ENCODE measurements around the gene NUB1.
"Not testable (repeated sequence)": the region's sequence is repeated elsewhere in the genome, so short reads cannot be mapped to it uniquely, and the experiment has no call there.

Gene NUB1, protein sequence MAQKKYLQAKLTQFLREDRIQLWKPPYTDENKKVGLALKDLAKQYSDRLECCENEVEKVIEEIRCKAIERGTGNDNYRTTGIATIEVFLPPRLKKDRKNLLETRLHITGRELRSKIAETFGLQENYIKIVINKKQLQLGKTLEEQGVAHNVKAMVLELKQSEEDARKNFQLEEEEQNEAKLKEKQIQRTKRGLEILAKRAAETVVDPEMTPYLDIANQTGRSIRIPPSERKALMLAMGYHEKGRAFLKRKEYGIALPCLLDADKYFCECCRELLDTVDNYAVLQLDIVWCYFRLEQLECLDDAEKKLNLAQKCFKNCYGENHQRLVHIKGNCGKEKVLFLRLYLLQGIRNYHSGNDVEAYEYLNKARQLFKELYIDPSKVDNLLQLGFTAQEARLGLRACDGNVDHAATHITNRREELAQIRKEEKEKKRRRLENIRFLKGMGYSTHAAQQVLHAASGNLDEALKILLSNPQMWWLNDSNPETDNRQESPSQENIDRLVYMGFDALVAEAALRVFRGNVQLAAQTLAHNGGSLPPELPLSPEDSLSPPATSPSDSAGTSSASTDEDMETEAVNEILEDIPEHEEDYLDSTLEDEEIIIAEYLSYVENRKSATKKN

GRCh38 chr7:151341357-151342101 lies at the start of gene NUB1:
TSS of gene NUB1 (plus strand) at chr7:151341812. CDS start at chr7:151345350, 3,538 bp downstream.
- Mint-ChIP-seq H3K36me3 (ENCODE audit: low read depth) (peaks cover 27% of the 10 kb centered on the region), H3K4me3 (peak within 1 kb of the TSS; percentile 82), H3K9me3 (peaks cover 3% of the 10 kb centered on the region), H3K27me3 (no peaks in the 10 kb centered on the region), H3K4me1 (ENCODE audit: low read depth) (peaks cover 52% of the 10 kb centered on the region), H3K27ac (peak within 1 kb of the TSS; percentile 94)
- peak; percentile 98 for DNase-seq

GRCh38 chr7:151292850-151293249 lies 48.8 kb upstream of the NUB1 start:
- H3K4me3 Mint-ChIP-seq, result no peak overlapping the region
- DNase-seq, result no peak
- no peak overlapping the region for H3K27ac Mint-ChIP-seq
- peaks cover 6% of the 10 kb centered on the region for H3K27me3 Mint-ChIP-seq
- H3K9me3 Mint-ChIP-seq, result no peaks in the 10 kb centered on the region
- H3K36me3 Mint-ChIP-seq (ENCODE audit: low read depth), result no peaks in the 10 kb centered on the region
- no peaks in the 10 kb centered on the region for H3K4me1 Mint-ChIP-seq (ENCODE audit: low read depth)

DNA sequence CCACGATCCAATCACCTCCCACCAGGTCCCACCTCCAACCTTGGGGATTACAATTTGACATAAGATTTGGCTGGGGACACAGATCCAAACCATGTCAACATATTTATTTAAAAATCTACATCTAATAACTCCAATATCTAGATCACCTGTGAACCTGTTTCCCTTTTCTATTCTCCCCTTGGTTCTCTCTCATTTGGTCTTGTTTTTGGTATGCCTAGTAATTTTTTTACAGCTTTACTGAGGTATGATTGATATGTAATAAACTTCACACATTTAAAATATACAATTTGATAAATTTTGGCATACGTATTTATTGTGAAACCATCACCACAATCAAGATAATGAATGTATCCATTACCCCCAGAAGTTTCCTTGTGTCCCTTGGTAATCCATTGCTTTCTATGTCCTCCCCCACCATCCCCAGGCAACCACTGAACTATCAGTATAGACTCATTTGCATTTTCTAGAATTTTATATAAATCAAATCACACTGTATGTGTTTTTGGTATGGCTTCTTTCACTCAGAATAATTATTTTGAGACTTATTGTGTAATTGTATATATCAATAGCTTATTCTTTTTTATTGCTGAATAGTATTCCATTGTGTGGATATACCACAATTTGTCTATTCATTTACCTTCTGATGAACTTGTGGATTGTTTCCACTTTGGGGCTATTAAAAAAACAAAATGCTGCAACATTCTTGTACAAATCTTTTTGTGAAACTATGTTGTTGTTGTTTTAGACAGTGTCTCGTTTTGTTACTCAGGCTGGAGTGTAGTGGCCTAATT lies 45.2 kb upstream of the NUB1 start:
- peaks cover 6% of the 10 kb centered on the region for H3K27me3 Mint-ChIP-seq
- no peak overlapping the region for H3K4me3 Mint-ChIP-seq
- H3K4me1 Mint-ChIP-seq (ENCODE audit: low read depth), result no peaks in the 10 kb centered on the region
- H3K9me3 Mint-ChIP-seq, result no peaks in the 10 kb centered on the region
- no peak overlapping the region for H3K27ac Mint-ChIP-seq
- DNase-seq, result no peak
- no peaks in the 10 kb centered on the region for H3K36me3 Mint-ChIP-seq (ENCODE audit: low read depth)

- Mint-ChIP-seq H3K27me3 (peaks cover 23% of the 10 kb centered on the region), H3K4me1 (ENCODE audit: low read depth) (peaks cover 3% of the 10 kb centered on the region), H3K36me3 (ENCODE audit: low read depth) (no peaks in the 10 kb centered on the region), H3K9me3 (no peaks in the 10 kb centered on the region), H3K27ac (no peak overlapping the region), H3K4me3 (no peak overlapping the region)
- no peak for DNase-seq
Measured at GRCh38 chr7:151298765-151299164, 42.8 kb upstream of the NUB1 start.

- peaks cover 24% of the 10 kb centered on the region for H3K27me3 Mint-ChIP-seq
- no peaks in the 10 kb centered on the region for H3K36me3 Mint-ChIP-seq (ENCODE audit: low read depth)
- peaks cover 3% of the 10 kb centered on the region for H3K4me1 Mint-ChIP-seq (ENCODE audit: low read depth)
- DNase-seq, result no peak
- no peaks in the 10 kb centered on the region for H3K9me3 Mint-ChIP-seq
- no peak overlapping the region for H3K4me3 Mint-ChIP-seq
- no peak overlapping the region for H3K27ac Mint-ChIP-seq
Measured at GRCh38 chr7:151299530-151299929, 42.1 kb upstream of the NUB1 start.

DNA sequence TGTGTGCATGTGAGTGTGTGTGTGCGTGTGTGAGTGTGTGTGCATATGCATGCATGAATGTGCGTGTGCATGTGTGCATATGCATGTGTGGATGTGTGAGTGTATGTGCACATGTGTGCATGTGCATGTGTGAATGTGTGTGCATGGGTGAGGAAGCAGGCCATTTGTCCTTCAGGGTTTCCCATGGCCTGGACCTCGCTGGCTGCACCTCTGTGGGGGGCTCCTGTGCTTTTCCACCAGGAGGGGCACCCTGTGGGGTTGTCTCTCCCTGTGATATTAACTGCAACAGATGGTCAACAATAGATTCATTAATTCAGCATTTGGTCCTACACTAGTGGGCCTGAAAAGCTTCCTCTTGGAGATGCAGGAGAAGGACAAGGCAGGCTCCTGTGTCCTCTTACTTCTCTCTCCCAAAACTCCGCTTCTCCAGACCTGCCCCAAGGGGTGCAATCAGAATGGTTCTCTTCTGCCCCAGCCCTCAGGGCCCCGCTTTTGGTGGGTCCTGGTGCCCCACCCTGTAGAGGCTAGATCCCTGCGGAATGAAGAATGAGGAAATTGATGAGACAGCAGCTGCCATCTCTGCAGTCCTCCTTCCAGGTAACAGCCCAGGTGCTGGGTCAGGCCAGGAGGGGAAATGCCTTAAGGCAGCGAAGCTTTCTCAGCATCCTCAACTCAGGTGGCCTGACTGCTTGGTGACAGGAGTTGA lies 41.5 kb upstream of the NUB1 start:
- Mint-ChIP-seq H3K4me3 (no peak overlapping the region), H3K27ac (no peak overlapping the region), H3K4me1 (ENCODE audit: low read depth) (peaks cover 7% of the 10 kb centered on the region), H3K27me3 (peaks cover 29% of the 10 kb centered on the region), H3K9me3 (no peaks in the 10 kb centered on the region), H3K36me3 (ENCODE audit: low read depth) (no peaks in the 10 kb centered on the region)
- DNase-seq, result no peak

GRCh38 chr7:151301471-151302462 lies 39.8 kb upstream of the NUB1 start:
- no peaks in the 10 kb centered on the region for H3K9me3 Mint-ChIP-seq
- no peak overlapping the region for H3K27ac Mint-ChIP-seq
- H3K4me3 Mint-ChIP-seq, result no peak overlapping the region
- no peak for DNase-seq
- H3K4me1 Mint-ChIP-seq (ENCODE audit: low read depth), result peaks cover 7% of the 10 kb centered on the region
- H3K27me3 Mint-ChIP-seq, result peaks cover 41% of the 10 kb centered on the region
- H3K36me3 Mint-ChIP-seq (ENCODE audit: low read depth), result no peaks in the 10 kb centered on the region

DNA sequence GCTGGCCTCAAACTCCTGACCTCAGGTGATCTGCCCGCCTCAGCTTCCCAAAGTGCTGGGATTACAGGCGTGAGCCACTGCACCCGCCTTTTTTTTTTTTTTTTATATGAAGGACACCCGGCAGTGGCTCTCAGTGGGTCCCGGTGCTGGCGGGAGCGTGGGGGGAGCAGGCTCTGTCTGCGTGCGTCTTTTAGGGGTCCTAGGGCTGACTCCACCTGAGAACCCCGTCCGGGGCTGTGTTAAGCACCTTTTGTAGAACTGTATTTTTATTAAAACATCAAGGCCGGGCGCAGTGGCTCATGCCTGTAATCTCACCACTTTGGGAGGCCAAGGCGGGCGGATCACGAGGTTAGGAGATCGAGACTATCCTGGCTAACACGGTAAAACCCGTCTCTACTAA lies 37.4 kb upstream of the NUB1 start:
- not testable (repeated sequence) for DNase-seq; H3K4me3 Mint-ChIP-seq; H3K27ac Mint-ChIP-seq; H3K9me3 Mint-ChIP-seq; H3K4me1 Mint-ChIP-seq (ENCODE audit: low read depth); H3K36me3 Mint-ChIP-seq (ENCODE audit: low read depth)
- peaks cover 43% of the 10 kb centered on the region for H3K27me3 Mint-ChIP-seq

DNA sequence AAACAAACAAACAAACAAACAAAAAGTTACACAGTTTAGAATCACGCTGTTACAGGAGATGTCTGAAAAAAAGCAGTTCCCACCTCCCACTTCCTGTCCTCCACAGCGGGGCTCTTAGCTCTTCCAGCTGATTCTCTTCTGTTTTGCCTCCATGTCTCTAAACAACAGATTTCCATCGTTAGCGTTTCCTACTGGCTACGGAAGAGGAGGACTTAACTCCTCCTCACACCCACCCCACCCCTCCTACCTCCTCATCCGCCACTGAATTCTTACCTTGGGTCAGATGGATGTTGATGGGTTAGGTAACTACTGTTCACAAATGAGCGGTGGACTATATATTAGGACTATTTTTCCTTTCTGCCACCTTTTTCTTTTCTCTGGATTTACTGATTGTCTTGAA lies 36.8 kb upstream of the NUB1 start:
- Mint-ChIP-seq H3K4me3 (no peak overlapping the region), H3K27me3 (peaks cover 43% of the 10 kb centered on the region), H3K4me1 (ENCODE audit: low read depth) (peaks cover 7% of the 10 kb centered on the region), H3K36me3 (ENCODE audit: low read depth) (no peaks in the 10 kb centered on the region), H3K27ac (no peak overlapping the region), H3K9me3 (no peaks in the 10 kb centered on the region)
- DNase-seq, result no peak

GRCh38 chr7:151306374-151306773 lies 35.2 kb upstream of the NUB1 start:
- no peak overlapping the region for H3K27ac Mint-ChIP-seq
- no peak overlapping the region for H3K4me3 Mint-ChIP-seq
- no peak for DNase-seq
- H3K4me1 Mint-ChIP-seq (ENCODE audit: low read depth), result peaks cover 10% of the 10 kb centered on the region
- peaks cover 43% of the 10 kb centered on the region for H3K27me3 Mint-ChIP-seq
- H3K36me3 Mint-ChIP-seq (ENCODE audit: low read depth), result no peaks in the 10 kb centered on the region
- H3K9me3 Mint-ChIP-seq, result no peaks in the 10 kb centered on the region

GRCh38 chr7:151306860-151307259 lies 34.8 kb upstream of the NUB1 start:
- H3K36me3 Mint-ChIP-seq (ENCODE audit: low read depth), result no peaks in the 10 kb centered on the region
- H3K27ac Mint-ChIP-seq, result no peak overlapping the region
- no peak for DNase-seq
- H3K4me1 Mint-ChIP-seq (ENCODE audit: low read depth), result peaks cover 10% of the 10 kb centered on the region
- peaks cover 40% of the 10 kb centered on the region for H3K27me3 Mint-ChIP-seq
- peaks cover 3% of the 10 kb centered on the region for H3K9me3 Mint-ChIP-seq
- H3K4me3 Mint-ChIP-seq, result no peak overlapping the region

DNA sequence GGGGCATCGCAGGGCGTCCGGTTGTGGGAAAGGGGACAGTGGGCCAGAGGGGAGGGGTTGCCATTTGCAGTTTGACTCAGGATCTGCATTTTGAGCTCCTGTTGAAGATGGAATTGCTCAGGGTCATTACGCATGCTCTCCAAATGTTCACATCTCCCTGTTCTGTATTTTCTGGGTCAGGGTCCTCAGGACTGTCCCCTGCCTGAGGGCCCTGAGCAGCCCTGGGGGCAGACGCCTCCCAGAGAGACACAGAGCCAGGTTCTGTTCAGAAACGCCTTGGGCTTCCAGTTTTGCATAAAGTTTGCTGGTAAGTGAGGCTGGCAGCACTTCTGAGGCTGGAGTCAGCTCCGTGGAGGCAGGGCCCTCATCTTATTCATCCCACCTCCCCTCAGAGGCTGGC lies 34.1 kb upstream of the NUB1 start:
- H3K27me3 Mint-ChIP-seq, result peaks cover 33% of the 10 kb centered on the region
- H3K4me3 Mint-ChIP-seq, result no peak overlapping the region
- no peaks in the 10 kb centered on the region for H3K36me3 Mint-ChIP-seq (ENCODE audit: low read depth)
- DNase-seq, result no peak
- H3K9me3 Mint-ChIP-seq, result peaks cover 3% of the 10 kb centered on the region
- peaks cover 10% of the 10 kb centered on the region for H3K4me1 Mint-ChIP-seq (ENCODE audit: low read depth)
- no peak overlapping the region for H3K27ac Mint-ChIP-seq

DNA sequence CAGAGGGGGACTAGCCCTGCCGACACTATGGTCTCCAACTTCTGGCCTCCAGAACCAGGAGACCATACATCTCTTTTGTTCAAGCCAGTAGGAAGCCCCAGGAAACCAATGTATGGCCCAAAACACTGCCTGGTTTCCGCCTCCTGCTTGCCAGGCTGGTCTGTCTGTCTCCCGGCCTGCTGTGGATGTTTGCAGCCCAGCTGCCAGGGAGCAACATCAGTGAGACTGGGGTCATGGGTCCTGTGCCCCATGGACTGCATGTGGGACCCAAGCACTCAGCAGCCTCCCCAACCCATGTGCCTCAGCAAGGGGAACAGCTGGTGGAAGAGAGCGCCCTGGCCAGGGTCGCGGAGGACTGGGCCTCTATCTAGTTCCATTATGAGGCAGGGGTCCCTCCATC lies 33.4 kb upstream of the NUB1 start:
- H3K36me3 Mint-ChIP-seq (ENCODE audit: low read depth), result no peaks in the 10 kb centered on the region
- H3K9me3 Mint-ChIP-seq, result peaks cover 3% of the 10 kb centered on the region
- DNase-seq, result no peak
- peaks cover 10% of the 10 kb centered on the region for H3K4me1 Mint-ChIP-seq (ENCODE audit: low read depth)
- peaks cover 30% of the 10 kb centered on the region for H3K27me3 Mint-ChIP-seq
- no peak overlapping the region for H3K27ac Mint-ChIP-seq
- no peak overlapping the region for H3K4me3 Mint-ChIP-seq
